ENCODE results near the gene COL23A1. TPM values are rescaled to one million over a fixed set of nuclear protein-coding genes. Genes with fewer than 3 reads are reported as not detected.
A peak's percentile ranks its signal among the peaks of the same experiment; 100 is the strongest.

COL23A1 gene
- total and polyA plus RNA-seq, 5 donors from 2014 or later: not detected

DNA sequence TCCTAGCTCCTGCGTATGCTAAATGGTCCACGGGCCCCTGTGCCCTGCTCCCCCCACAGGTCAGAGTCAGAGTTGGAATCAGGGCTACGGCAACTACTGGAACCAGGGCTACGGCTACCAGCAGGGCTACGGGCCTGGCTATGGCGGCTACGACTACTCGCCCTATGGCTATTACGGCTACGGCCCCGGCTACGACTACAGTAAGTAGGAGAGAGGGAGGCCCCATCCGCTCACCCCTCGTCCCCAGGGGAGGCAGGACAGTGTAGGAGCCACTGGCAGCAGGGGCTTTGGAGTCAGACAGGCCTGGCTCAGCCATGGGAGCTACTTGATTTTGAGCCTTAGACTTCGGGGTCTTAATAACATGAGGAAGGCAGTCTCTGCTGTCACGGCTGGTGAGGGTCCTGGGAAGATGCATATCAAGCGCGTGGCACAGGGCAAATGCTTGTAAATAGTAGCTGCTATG is 380.1 kb downstream of the COL23A1 start:
- peaks cover 36% of the 10 kb centered on the region for H3K36me3 Mint-ChIP-seq

DNA sequence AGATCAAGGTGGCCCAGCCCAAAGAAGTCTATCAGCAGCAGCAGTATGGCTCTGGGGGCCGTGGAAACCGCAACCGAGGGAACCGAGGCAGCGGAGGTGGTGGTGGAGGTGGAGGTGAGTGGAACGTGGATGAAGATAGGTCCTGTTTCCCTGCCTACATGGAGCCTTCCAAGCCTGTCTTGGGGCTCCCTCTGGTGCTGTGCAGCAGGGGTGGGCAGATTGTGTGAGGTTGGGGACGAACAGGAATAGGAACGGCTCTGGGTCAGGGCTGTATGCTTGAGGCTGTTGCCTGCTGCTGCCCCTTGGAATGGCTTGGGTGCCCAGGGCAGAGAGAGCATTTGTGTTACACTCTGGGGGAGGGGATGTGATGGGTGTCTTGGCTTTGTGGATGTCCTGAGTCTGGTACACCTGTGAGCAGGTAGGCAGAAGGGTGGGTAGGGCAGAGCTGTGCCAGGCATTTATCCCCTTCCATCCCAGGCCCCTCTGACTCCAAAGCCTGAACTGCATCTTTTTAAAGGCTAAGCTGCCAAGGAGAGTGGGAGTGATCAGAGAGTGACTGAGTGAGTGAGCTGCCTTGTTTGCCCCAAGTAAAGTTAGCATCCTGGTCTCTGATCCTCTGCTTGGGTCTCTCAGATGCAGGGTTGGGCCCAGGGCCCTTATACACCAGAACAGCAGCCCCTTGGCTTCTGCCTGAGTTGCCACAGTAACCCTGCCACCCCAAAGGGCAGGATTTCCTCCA is 380.7 kb downstream of the COL23A1 start:
- Histone ChIP-seq H3K9me3 (ENCODE audit: control insufficient read depth in 2 of 2, low read length in 2 of 2) (no peaks in the 10 kb centered on the region), H3K4me3 (ENCODE audit: low read depth, low read length) (no peak overlapping the region), H3K4me1 (ENCODE audit: control insufficient read depth, insufficient read depth, low read length, poor library complexity, severe bottlenecking) (peaks cover 30% of the 10 kb centered on the region), H3K27ac (ENCODE audit: insufficient read depth, low read length, poor library complexity, severe bottlenecking) (no peak overlapping the region), H3K27me3 (ENCODE audit: control insufficient read depth, insufficient read depth, low read length) (no peaks in the 10 kb centered on the region), H3K36me3 (ENCODE audit: control insufficient read depth, insufficient read depth, low read length) (peaks cover 81% of the 10 kb centered on the region)
- DNase-seq (no peak), ATAC-seq (ENCODE audit: low read depth in 2 of 2) (no peak)
- peaks cover 0 to 58% (median 36%) of the 10 kb centered on the region in 4 donors for H3K4me1 Mint-ChIP-seq
- peak overlapping the region in 1 of 4 donors; percentile 60 for H3K4me3 Mint-ChIP-seq
- peaks cover 36% of the 10 kb centered on the region for H3K36me3 Mint-ChIP-seq
- no peaks in the 10 kb centered on the region for H3K27me3 Mint-ChIP-seq
- no peaks in the 10 kb centered on the region for H3K9me3 Mint-ChIP-seq
- peak overlapping the region in 1 of 3 donors; percentile 49 for H3K27ac Mint-ChIP-seq

More for the DNA sequence above, 380.1 kb downstream of the COL23A1 start:
- H3K27ac Mint-ChIP-seq: peak overlapping the region in 2 of 3 donors; percentile 22 to 93
- ATAC-seq (ENCODE audit: low read depth in 2 of 2) (no peak), DNase-seq (no peak)
- peaks cover 30% of the 10 kb centered on the region for H3K4me1 ChIP-seq (ENCODE audit: control insufficient read depth, insufficient read depth, low read length, poor library complexity, severe bottlenecking)
- no peaks in the 10 kb centered on the region for H3K27me3 Mint-ChIP-seq
- peaks cover 87% of the 10 kb centered on the region for H3K36me3 ChIP-seq (ENCODE audit: control insufficient read depth, insufficient read depth, low read length)
- H3K9me3 ChIP-seq (ENCODE audit: control insufficient read depth in 2 of 2, low read length in 2 of 2): no peaks in the 10 kb centered on the region
- no peaks in the 10 kb centered on the region for H3K27me3 ChIP-seq (ENCODE audit: control insufficient read depth, insufficient read depth, low read length)
- H3K27ac ChIP-seq (ENCODE audit: insufficient read depth, low read length, poor library complexity, severe bottlenecking): no peak overlapping the region
- no peaks in the 10 kb centered on the region for H3K9me3 Mint-ChIP-seq
- no peak overlapping the region for H3K4me3 ChIP-seq (ENCODE audit: low read depth, low read length)
- peak overlapping the region in 1 of 4 donors; percentile 44 for H3K4me3 Mint-ChIP-seq
- H3K4me1 Mint-ChIP-seq: peaks cover 0 to 63% (median 37%) of the 10 kb centered on the region in 4 donors

DNA sequence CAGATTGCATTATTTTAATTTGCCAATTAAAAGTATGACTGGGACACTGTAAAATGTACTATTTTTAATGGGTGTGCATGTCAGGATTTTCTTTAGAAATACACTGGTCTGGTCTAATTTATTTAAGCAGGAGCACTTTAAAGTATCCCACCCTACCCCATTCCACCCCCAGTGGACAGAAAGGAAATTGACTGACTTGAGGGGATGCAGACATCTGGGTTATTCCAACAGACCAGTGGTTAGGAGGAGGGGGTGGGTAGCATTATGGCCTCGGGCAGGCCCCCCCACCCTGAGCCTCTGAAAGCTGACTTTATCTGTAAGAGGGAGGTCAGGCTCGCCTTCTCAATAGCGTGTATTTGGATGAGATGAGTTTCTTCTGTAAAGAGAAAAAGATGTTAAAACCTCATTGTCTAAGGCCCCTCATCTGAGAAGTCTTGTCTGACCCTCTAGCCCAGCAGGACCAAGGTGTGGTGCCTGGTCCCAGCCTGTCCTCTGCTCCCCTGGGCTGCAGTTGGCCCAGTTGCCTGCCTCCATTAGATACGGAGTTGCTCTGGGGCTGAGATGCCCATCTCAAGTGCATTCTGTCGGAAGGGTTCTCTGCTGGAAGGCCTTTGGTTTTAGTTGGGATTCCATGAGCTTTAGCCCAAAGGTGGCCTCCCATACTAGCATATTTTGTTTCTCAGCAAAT is 381.5 kb downstream of the COL23A1 start:
- H3K27ac ChIP-seq (ENCODE audit: insufficient read depth, low read length, poor library complexity, severe bottlenecking): peak overlapping the region; percentile 14
- H3K36me3 ChIP-seq (ENCODE audit: control insufficient read depth, insufficient read depth, low read length): peaks cover 73% of the 10 kb centered on the region
- DNase-seq (no peak), ATAC-seq (ENCODE audit: low read depth in 2 of 2) (no peak)
- H3K4me1 ChIP-seq (ENCODE audit: control insufficient read depth, insufficient read depth, low read length, poor library complexity, severe bottlenecking): peaks cover 33% of the 10 kb centered on the region
- H3K9me3 Mint-ChIP-seq: peaks cover 0 to 2% (median 0%) of the 10 kb centered on the region in 7 donors
- H3K27ac Mint-ChIP-seq: no peak overlapping the region
- no peaks in the 10 kb centered on the region for H3K27me3 ChIP-seq (ENCODE audit: control insufficient read depth, insufficient read depth, low read length)
- peaks cover 39% of the 10 kb centered on the region for H3K36me3 Mint-ChIP-seq
- H3K4me3 Mint-ChIP-seq: peak overlapping the region in 2 of 4 donors; percentile 47 to 60
- peaks cover 5 to 54% (median 36%) of the 10 kb centered on the region in 4 donors for H3K4me1 Mint-ChIP-seq
- H3K9me3 ChIP-seq (ENCODE audit: control insufficient read depth in 2 of 2, low read length in 2 of 2): no peaks in the 10 kb centered on the region
- no peaks in the 10 kb centered on the region for H3K27me3 Mint-ChIP-seq
- H3K4me3 ChIP-seq (ENCODE audit: low read depth, low read length): no peak overlapping the region

DNA sequence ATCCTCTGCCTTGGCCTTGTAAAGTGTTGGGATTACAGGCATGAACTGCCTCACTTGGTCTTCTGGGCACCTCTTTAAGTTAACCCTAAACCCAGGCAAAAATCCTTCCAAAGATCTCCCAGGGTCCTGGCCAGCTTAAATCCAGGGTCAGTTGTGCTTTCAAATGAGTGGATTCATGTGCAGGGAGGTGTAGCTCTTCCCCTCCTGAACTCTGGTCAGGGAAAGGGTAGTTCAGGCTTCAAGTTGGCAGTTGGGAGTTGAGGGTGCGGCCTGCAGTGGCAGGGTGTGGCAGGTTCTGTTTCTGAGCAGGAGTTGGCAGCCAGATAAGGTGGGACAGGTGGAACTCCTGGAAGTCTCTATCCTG is 382.3 kb downstream of the COL23A1 start:
- Mint-ChIP-seq H3K27me3 (no peaks in the 10 kb centered on the region), H3K4me1 (peaks cover 5 to 53% (median 35%) of the 10 kb centered on the region in 4 donors), H3K36me3 (peaks cover 39% of the 10 kb centered on the region), H3K4me3 (peak overlapping the region in 3 of 4 donors; percentile 19 to 87 (median 21)), H3K27ac (no peak overlapping the region), H3K9me3 (peaks cover 0 to 2% (median 0%) of the 10 kb centered on the region in 7 donors)
- no peak overlapping the region for H3K4me3 ChIP-seq (ENCODE audit: low read depth, low read length)
- no peak for DNase-seq
- peaks cover 66% of the 10 kb centered on the region for H3K36me3 ChIP-seq (ENCODE audit: control insufficient read depth, insufficient read depth, low read length)
- H3K27ac ChIP-seq (ENCODE audit: insufficient read depth, low read length, poor library complexity, severe bottlenecking): peak overlapping the region; percentile 14
- peaks cover 34% of the 10 kb centered on the region for H3K4me1 ChIP-seq (ENCODE audit: control insufficient read depth, insufficient read depth, low read length, poor library complexity, severe bottlenecking)
- no peaks in the 10 kb centered on the region for H3K9me3 ChIP-seq (ENCODE audit: control insufficient read depth in 2 of 2, low read length in 2 of 2)
- ATAC-seq (ENCODE audit: low read depth in 2 of 2): no peak
- no peaks in the 10 kb centered on the region for H3K27me3 ChIP-seq (ENCODE audit: control insufficient read depth, insufficient read depth, low read length)

- peaks cover 39% of the 10 kb centered on the region for H3K36me3 Mint-ChIP-seq
- no peaks in the 10 kb centered on the region for H3K27me3 Mint-ChIP-seq
- Histone ChIP-seq H3K4me1 (ENCODE audit: control insufficient read depth, insufficient read depth, low read length, poor library complexity, severe bottlenecking) (peaks cover 34% of the 10 kb centered on the region), H3K9me3 (ENCODE audit: control insufficient read depth in 2 of 2, low read length in 2 of 2) (no peaks in the 10 kb centered on the region), H3K27ac (ENCODE audit: insufficient read depth, low read length, poor library complexity, severe bottlenecking) (peak overlapping the region; percentile 6), H3K4me3 (ENCODE audit: low read depth, low read length) (peak overlapping the region; percentile 93), H3K27me3 (ENCODE audit: control insufficient read depth, insufficient read depth, low read length) (no peaks in the 10 kb centered on the region), H3K36me3 (ENCODE audit: control insufficient read depth, insufficient read depth, low read length) (peaks cover 60% of the 10 kb centered on the region)
- peaks cover 5 to 51% (median 35%) of the 10 kb centered on the region in 4 donors for H3K4me1 Mint-ChIP-seq
- peak overlapping the region in 1 of 3 donors; percentile 92 for H3K27ac Mint-ChIP-seq
- H3K4me3 Mint-ChIP-seq: peak overlapping the region; percentile 23 to 90 (median 60)
- DNase-seq: no peak
- H3K9me3 Mint-ChIP-seq: peaks cover 0 to 2% (median 0%) of the 10 kb centered on the region in 7 donors
- no peak for ATAC-seq (ENCODE audit: low read depth in 2 of 2)
Observed at GRCh38 chr5:178207183-178207916, 382.8 kb downstream of the COL23A1 start.

- Mint-ChIP-seq H3K4me3 (peak overlapping the region; percentile 87 to 92 (median 90)), H3K9me3 (peaks cover 0 to 2% (median 0%) of the 10 kb centered on the region in 7 donors), H3K36me3 (peaks cover 38% of the 10 kb centered on the region), H3K27ac (peak overlapping the region; percentile 63 to 92 (median 88)), H3K27me3 (no peaks in the 10 kb centered on the region), H3K4me1 (peaks cover 5 to 51% (median 35%) of the 10 kb centered on the region in 4 donors)
- peaks cover 34% of the 10 kb centered on the region for H3K4me1 ChIP-seq (ENCODE audit: control insufficient read depth, insufficient read depth, low read length, poor library complexity, severe bottlenecking)
- H3K27me3 ChIP-seq (ENCODE audit: control insufficient read depth, insufficient read depth, low read length): no peaks in the 10 kb centered on the region
- DNase-seq (peak in 2 of 3 donors; percentile 21 to 59), ATAC-seq (ENCODE audit: low read depth in 2 of 2) (no peak)
- H3K36me3 ChIP-seq (ENCODE audit: control insufficient read depth, insufficient read depth, low read length): peaks cover 51% of the 10 kb centered on the region
- H3K4me3 ChIP-seq (ENCODE audit: low read depth, low read length): peak overlapping the region; percentile 93
- H3K27ac ChIP-seq (ENCODE audit: insufficient read depth, low read length, poor library complexity, severe bottlenecking): peak overlapping the region; percentile 76
- H3K9me3 ChIP-seq (ENCODE audit: control insufficient read depth in 2 of 2, low read length in 2 of 2): no peaks in the 10 kb centered on the region
Observed at GRCh38 chr5:178206166-178207101, 383.8 kb downstream of the COL23A1 start.

Data from CD4-positive, CD25-positive, alpha-beta regulatory T cell (primary cell).